Stimulated activated CD8-positive, alpha-beta memory T cell treated with anti-CD3 and anti-CD28 coated beads, Interleukin-12 subunit alpha, Interleukin-12 subunit beta, amount 100 ng/mL, for 4 hours (primary cell): Measurements from ENCODE around the gene ZNF529.
A peak's percentile ranks its signal among the peaks of the same experiment; 100 is the strongest.
"Not testable (repeated sequence)": the region's sequence is repeated elsewhere in the genome, so short reads cannot be mapped to it uniquely, and the experiment has no call there.

Source experiments
- DNase-seq: peaks from one replicate; pipeline ENCODE4 v3.0.0-alpha.2; 2020; ENCODE audit warnings: low read depth

Gene ZNF529

DNA sequence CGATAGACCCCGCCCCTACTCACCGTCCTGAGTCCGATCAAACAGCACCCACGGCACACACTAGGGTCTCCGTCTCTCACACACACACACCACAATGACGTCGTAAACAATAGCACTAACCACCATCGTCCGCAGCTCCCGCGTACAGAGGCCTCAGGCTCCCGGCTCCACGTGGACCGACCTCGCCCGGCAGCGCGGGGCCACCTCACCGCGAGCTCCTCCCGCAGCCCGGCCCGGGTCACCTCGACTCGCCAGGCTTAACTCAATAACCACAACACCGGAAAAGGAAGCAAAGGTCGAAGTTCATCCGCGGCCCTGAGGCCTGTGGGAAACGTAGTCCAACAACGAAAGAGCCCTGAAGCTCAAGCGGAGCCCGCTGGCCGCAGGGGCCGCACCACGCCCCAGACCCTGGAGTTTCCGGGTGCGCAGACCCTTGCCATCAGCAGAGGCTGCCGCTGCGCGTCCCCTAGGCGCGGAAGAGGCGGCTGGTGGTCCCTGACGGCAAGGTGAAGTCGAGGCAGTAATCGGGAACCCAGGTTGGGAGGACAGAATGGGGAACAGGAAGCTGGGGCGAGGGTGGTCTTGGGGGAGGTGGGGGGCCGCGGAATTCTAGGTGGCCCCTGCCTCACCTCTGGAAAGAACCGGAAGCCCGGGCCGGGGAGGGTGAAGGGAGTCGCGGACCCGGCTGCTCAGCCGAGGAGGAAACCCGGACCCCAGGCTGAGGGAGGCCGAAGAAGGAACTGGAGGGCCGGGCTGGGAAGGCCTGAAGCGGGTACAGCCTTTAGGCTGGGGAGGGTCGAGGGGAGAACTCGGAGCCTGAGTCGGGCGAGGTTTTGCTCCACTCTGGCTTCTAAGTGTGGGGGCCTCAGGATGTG is at the start of gene ZNF529:
Gene ZNF529 (minus strand): TSS at position 273 of the 875 bp plus-strand sequence. CDS start 946 bp downstream, outside the sequence.
- DNase-seq: peak; percentile 77

DNA sequence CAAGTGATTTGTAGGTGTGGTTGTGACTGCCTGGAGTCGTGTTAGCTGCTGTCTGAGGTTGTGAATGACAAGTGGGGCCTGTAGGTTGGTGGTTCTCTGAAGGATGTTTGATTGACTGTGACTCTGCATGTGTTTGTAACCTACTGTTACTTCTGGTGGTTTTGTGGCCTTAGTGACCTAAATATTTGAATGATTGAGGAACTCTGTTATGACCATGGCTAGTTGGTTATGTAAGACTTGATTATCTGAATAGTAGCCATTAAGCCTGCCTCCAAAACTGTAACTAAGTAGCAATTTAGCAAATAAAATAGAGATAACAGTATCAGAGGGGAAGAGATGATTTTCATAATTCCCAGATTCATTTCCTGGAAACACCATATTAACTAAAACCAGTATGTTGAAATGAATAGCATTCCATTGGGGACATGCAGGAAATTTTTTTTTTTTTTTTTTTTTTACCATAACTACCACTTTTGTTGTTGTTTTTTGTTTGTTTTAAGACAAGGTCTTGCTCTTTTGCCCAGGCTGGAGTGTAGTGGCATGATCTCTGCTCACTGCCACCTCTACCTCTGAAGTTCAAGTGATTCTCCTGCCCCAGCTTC is 32.9 kb upstream of the ZNF529 start:
- no peak for DNase-seq

DNA sequence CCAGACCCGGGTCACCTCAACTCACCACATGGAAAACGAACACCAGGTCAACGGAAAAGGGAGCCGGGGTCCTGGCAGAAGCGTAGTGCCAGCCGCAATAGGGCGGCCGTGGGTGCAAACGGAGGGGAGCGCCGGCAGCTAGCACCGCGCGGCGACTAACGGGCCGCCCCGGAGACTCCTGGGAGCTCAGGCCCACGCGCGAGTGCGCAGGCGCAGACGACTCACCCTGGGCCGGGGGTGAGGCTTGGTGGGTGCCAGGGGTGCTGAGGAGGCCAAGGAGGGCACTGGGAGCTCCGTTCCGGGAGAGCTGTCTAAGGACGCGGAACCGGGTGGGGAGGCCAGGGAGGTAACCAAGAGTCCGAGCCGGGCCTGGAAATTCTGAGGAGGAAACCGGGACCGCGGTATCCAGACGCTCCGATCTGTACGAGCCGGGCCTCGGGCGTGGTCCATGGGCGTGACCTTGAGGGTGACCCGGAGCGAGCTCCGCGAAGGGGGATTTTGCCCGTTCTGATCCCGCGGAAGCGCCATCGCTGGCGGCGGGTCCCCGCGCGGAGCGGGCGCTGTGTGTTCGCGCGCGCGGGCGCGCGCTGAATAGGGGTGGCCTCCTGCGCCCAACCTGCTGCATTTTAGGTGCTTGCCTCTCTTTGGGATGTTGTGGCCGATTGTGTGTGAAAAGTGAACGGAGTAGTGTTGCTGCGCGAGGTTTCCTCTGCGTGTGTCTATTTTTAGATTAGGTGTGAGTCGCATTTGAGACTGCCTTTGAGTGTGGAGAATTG is 32.2 kb upstream of the ZNF529 start, which contains the start of gene ZNF382:
Gene ZNF382 (plus strand): TSS at position 213 of the 776 bp plus-strand sequence. CDS start 4,602 bp downstream, outside the sequence.
- DNase-seq: peak; percentile 80

DNA sequence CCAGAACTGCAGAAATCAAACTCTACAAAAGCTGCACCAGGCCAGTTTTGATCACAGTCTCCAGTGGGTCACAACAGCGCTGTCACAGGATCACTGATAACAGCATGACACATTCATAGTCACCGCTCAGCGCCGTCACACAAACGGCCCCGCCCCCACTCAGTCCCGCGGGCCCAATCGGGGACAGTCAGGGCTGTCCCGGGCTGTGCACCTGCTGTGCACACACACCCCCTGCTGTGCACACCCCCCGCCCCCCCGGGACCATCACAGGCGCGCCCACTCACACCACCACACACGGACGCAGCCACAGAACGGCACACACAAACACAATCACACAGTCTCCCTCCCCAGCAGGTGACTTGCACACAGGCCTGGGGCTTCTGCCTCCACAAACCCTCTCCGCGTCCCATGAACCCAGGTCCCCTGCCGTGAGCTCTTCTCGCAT is 31.6 kb upstream of the ZNF529 start:
- DNase-seq: peak; percentile 78

DNA sequence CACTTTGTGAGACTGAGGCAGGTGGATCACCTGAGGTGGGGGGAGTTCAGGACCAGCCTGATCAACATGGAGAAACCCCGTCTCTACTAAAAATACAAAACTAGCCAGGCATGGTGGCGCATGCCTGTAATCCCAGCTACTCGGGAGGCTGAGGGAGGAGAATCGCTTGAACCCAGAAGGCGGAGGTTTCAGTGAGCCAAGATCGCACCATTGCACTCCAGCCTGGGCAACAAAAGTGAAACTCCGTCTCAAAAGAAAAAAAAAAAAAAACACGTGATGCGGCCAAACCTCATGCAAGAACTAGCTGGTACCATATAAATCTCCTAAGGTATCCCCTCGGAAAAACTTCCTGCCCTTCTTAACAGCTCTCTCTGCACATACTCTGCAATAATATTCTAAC is 29.6 kb upstream of the ZNF529 start:
- DNase-seq: not testable (repeated sequence)

DNA sequence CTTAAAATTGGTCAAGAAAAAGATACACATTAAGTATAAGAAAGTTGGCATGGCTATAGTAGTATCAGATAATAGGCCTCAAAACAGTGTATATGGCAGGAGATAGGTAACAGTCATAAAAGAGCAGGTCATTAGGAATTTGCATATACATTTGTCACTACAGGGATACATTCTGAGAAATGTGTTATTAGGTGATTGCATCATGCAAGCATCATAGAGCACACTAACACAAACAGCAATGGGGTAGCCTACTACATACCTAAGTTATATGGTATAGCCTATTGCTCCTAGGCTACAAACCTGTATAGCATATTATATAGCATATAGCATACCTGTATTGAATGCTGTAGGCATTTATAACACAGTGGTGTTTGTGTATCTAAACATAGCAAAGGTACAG is 6.2 kb upstream of the ZNF529 start:
- DNase-seq: no peak

DNA sequence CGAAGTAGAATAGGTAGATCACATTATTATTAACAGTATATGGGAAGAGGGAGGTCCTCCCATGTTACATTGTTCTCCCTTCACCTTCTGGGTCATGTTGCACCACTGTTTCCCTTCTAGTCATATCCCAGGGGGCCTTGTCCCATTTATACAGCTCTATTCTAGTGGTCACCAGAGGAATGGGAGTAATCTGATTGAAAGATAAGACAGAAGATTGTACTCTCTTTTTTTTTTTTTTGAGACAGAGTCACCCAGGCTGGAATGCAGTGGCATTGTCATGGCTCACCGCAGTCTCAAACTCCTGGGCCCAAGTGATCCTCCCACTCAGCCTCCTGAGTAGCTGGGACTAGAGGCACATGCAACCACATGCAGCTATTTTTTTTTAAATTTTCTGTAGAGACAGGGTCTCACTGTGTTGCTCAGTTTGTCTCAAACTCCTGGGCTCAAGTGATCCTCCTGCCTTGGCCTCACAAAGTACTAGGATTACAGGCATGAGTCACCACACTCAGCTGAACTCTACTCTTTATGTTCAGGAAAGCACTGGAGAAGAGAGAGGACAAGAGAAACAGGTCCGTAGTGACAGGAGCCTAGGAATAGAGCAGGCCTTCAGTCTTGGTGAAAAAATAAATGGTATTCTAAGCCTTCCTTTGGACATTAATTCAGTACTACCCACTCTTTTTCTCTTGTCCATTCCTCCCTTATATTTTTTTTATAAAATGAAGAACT is 4.3 kb upstream of the ZNF529 start:
- DNase-seq: no peak

DNA sequence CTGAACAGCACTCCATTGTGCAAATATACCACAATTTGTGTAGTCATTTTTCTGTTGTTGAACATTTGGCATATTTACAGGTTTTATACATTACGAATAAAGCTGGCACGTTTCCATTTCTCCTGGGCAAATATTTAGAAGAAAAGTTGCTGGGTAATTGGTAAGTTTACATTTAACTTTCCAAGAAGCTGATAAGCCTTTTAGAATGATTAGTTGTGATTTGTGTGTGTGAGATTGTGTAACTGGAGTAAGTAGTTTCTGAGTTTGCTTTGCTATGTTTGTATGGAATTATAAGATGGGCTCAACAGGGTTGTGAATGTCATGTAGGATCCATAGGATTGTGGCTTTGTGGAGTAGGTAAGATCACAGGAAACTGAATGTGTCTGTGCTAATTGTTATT is 1.6 kb upstream of the ZNF529 start:
- DNase-seq: no peak

DNA sequence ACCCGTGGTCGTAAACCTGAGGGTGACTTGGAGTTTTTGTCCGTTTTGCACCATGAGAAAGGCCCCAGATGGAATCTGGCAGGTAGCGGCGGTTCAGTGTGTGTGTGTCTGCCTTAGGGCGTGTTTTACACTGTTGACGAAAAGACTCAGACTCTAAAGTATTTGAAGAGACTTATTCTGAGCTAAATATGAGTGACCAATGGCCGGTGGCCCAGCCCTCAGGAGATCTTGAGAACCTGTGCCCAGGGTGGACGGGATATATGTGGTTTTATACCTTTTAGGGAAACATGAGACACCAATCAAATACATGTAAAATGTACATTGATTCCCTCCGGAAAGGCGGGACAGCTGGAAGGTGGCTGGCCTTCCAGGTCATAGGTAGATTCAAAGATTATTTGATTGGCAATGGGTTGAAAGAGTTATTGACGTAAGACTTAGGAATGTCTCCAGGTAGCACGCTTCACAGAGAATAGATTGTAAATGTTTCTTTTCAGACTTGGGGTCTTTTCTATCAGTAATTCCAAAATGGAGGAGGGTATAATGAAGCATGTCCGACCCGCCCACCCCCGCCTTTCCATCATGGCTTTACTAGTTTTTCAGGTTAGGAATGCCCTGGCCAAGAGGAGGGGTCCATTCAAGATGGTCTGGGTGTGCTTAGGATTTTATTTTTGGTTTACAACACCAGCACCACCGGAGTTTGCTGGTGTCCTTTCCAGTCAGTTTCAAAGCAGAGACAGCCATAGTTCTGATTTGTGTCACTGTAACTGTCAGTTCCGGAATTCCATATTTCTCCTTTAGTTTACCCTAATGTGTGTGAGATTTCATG is 1.0 kb upstream of the ZNF529 start:
- no peak for DNase-seq

DNA sequence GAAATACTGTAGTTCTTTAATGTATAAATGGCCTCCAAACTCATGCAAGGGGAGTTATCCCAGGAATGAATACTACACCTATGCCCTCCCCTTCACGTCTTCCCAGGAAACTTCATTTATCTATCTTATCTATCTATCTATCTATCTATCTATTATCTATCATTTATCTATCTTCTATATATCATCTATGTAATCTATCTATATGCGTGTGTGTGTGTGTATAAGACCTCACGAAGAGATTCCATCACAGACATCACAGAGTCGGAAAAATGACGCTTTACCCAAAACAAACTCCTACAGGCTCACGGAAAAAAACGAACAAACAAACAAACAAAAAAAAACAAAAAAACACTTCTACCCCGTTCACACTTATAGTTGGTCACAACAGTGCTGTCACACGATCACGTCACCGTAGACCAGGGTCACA is 486 bp downstream of the ZNF529 start:
- no peak for DNase-seq

DNA sequence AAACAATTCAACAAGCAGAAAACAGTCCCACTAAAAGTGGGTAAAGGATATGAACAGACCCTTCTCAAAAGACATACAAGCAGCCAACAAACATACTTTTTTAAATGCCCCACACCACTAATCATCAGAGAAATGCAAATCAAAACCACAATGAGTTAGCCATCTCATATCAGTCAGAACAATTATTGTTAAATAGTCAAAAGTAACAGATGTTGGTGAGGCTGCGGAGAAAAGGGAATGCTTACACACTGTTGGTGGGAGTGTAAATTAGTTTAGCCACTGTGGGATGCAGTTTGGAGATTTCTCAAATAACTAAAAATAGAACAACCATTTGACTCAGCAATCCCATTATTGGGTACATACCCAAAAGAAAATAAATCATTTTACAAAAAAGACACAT is 8.7 kb downstream of the ZNF529 start:
- DNase-seq: no peak

DNA sequence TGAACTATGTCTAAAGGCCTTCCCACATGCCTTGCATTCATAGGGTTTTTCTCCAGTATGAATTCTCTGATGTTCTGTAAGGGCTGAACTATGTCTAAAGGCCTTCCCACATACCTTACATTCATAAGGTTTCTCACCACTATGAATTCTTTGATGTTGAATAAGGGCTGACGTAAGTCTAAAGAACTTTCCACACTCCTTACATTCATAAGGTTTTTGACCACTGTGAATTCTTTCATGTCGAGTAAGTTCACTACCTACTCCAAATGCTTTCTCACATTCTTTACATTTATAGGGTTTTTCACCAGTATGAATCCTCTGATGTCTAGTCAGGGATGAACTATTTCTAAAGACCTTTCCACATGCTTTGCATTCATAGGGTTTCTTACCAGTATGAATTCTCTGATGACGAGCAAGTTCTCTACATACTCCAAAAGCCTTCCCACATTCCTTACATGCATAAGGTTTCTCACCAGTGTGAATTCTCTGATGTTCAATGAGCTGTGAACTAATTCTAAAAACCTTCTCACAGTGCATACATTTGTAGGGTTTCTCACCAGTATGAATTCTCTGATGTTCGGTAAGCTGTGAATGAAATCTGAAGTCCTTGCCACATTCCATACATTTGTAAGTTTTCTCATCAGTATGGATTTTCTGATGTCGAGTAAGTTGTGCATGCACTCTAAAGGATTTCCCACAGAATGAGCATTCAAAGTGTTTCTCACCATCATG is 25.9 kb downstream of the ZNF529 start:
- DNase-seq: no peak

DNA sequence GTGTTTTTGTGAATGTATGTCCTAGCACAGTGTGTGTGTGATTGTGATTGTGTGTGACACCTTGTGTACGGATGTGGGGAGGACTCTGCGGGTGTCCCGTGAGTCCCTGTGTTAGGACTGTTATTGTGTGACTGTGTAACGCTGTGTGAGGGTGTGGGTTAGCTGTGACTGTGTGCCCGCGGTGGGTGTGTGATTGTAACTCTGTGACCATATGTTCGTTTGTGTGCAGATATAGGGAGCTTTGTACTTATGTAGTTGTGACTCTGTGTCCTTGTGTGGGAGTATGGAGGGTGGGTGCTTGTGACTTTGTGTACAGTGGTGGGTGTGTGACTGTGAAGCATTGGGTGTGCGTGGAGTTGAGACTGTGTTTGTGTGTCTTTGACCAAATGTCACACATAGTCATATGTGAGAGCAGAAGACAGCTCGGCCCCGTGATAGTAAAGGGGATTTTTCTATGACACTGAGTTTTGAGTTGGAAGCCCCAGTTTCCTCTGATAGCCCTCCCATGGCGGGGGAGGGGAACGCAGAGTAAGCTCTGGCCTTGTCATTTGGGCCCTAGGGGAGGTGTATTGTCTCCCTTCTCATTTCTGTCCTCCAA is 44.1 kb downstream of the ZNF529 start:
- DNase-seq: peak; percentile 2

DNA sequence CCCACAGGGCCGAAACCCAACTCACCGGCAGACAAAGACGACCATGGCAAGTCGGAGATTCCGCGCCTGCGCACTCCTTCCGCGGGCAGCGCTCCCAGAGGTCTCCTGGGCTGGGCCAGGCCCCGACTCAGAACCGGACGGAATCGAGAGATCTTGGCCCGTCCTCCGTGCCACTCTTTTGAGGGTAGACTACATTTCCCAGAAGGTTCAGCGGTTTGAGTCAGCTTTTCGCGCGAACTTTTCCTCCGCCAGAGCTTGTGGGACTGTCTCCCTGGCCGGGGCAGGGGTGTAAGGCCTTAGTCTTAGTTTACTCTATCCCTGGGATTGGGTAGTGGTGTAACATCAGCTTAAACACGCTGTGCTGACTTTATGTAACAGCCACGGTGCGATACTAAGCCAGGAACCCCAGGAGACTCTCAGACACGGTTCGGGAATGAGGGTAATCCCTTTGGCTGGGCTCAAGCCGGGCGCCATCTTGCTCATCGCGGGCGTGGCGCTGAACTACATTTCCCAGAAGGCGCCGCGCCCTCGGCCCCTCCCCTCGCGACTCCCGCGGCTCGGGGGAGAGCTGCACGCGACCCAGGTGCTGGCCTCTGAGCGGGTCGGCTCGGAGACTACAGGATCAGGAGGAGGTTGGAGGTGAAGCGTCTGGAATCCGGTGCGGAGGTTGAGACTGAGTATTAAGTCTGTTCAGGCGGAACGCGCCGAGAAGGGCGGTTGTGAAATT is 44.7 kb downstream of the ZNF529 start, which contains the start of gene ZNF260:
Gene ZNF260 (minus strand): TSS at position 78 of the 727 bp plus-strand sequence. CDS start 13,033 bp downstream, outside the sequence.
- peak; percentile 85 for DNase-seq

DNA sequence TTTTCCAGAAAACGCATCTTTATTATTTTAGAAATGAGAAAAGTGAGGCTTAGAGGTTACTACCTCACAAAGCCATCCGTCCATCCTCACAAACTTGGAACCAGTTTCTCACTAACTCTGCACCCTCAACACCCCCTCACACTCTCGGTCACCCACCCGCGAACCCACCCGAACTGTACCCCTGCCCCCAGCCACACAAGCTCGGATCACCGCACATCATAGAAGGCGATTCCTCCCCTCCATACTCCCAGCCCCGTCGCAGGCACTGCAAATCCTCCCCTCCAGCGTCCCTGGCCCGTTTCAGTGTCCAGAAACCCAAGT is 45.3 kb downstream of the ZNF529 start:
- no peak for DNase-seq

DNA sequence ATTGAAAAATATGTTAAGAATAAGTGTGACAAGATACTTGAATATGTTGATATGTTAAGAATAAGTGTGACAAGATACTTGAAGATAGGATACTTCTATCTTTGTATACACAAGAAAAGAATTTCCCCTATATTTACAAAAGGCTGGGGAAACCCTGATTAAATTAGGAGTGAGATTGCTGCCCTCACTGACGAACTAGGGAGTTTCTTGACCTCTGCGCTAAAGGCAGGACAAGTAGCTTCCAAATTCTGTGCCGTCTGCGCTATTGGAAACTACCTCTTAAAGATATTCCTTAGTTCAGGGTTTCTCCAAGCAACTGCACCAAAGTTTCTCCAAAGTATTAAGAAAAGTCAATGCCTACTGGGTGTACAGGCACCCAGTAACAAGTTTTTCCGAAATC is 45.8 kb downstream of the ZNF529 start:
- DNase-seq: no peak

DNA sequence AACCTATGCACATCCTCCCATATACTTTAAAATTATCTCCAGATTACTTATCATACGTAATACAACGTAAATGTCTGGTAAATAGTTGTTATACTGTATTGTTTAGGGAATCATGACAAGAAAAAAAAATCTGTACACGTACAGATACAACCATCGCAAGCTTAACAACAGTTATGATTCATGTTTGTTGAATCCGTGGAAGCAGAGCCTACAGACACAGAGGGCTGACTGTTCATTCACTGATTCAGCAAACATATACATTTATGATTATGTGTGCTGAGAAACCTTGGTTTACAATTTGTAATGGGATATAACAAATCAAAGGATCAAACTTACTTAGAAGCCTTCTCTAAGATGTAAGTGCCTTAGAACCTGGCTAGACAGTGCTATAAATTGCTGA is 46.5 kb downstream of the ZNF529 start:
- DNase-seq: no peak

DNA sequence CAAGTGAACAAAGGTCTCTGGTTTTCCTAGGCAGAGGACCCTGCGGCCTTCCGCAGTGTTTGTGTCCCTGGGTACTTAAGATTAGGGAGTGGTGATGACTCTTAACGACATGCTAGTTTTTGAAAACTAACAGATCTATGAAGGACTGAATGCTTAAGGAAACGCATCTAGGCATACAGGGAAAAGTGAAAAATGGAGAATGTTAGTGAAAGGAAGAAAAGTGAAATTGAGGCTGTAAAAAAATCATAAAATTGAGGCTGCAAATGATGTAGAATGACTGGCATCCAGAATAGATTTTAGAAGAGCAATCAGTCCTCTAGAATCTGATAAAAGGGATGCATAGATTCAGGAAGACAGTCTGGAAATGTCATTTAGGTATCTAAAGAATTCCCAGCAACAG is 48.5 kb downstream of the ZNF529 start:
- DNase-seq: no peak

DNA sequence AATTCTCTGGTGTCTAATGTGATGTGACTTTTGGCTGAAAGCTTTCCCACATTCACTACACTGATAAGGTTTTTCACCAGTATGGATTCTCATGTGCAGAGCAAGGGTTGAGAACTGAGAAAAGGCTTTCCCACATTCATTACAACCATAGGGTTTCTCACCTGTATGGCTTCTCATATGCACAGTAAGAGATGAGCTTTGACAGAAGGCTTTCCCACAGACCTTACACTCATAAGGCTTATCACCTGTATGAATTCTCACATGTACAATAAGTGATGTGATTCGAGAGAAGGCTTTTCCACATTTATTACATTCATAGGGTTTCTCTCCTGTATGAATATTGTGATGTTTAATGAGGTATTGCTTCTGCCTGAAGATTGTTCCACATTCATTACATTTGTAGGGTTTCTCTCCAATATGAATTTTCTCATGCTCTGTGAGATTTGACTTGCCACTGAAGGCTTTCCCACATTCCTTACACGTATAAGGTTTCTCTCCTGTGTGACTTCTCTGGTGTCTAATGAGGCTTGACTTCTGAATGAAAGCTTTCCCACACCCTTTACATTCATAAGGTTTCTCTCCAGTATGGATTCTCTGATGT is 59.0 kb downstream of the ZNF529 start:
- no peak for DNase-seq
